ENCODE data around the gene GRB10.

GRB10 gene

GRCh38 chr7:50721160-50721559, 61.5 kb downstream of the GRB10 start:
- DNase-seq (ENCODE audit: extremely low read depth, insufficient read length), result no peak
- no peak overlapping the region for H3K4me3 ChIP-seq (replicated peaks; ENCODE audit: low read depth, low read length)
- H3K36me3 ChIP-seq (ENCODE audit: control insufficient read depth, insufficient read depth, low read length), result no peaks in the 10 kb centered on the region
- no peak for TF ChIP-seq CTCF (IDR thresholded peaks at IDR 0.05; ENCODE audit: insufficient read depth, low read length, poor library complexity, severe bottlenecking)
- no peaks in the 10 kb centered on the region; the same call in none of the 2 replicates for H3K27me3 ChIP-seq (replicated peaks; ENCODE audit: control insufficient read depth, insufficient read depth, low read length)

GRCh38 chr7:50720295-50720694, 62.4 kb downstream of the GRB10 start:
- no peaks in the 10 kb centered on the region; the same call in none of the 2 replicates for H3K27me3 ChIP-seq (replicated peaks; ENCODE audit: control insufficient read depth, insufficient read depth, low read length)
- H3K4me3 ChIP-seq (replicated peaks; ENCODE audit: low read depth, low read length), result no peak overlapping the region
- DNase-seq (ENCODE audit: extremely low read depth, insufficient read length), result no peak
- H3K36me3 ChIP-seq (ENCODE audit: control insufficient read depth, insufficient read depth, low read length), result no peaks in the 10 kb centered on the region
- no peak for TF ChIP-seq CTCF (IDR thresholded peaks at IDR 0.05; ENCODE audit: insufficient read depth, low read length, poor library complexity, severe bottlenecking)

- Histone ChIP-seq H3K4me3 (replicated peaks; ENCODE audit: low read depth, low read length) (no peak overlapping the region), H3K27me3 (replicated peaks; ENCODE audit: control insufficient read depth, insufficient read depth, low read length) (no peaks in the 10 kb centered on the region; the same call in none of the 2 replicates), H3K36me3 (ENCODE audit: control insufficient read depth, insufficient read depth, low read length) (no peaks in the 10 kb centered on the region)
- DNase-seq (ENCODE audit: extremely low read depth, insufficient read length), result no peak
- no peak for TF ChIP-seq CTCF (IDR thresholded peaks at IDR 0.05; ENCODE audit: insufficient read depth, low read length, poor library complexity, severe bottlenecking)
These were observed 63.8 kb downstream of the GRB10 start for GRCh38 chr7:50718876-50719275.

- no peak overlapping the region for H3K4me3 ChIP-seq (replicated peaks; ENCODE audit: low read depth, low read length)
- DNase-seq (ENCODE audit: extremely low read depth, insufficient read length), result no peak
- no peaks in the 10 kb centered on the region; the same call in none of the 2 replicates for H3K27me3 ChIP-seq (replicated peaks; ENCODE audit: control insufficient read depth, insufficient read depth, low read length)
- no peak for TF ChIP-seq CTCF (IDR thresholded peaks at IDR 0.05; ENCODE audit: insufficient read depth, low read length, poor library complexity, severe bottlenecking)
- H3K36me3 ChIP-seq (ENCODE audit: control insufficient read depth, insufficient read depth, low read length), result no peaks in the 10 kb centered on the region
These were observed 64.4 kb downstream of the GRB10 start for GRCh38 chr7:50718311-50718710.

DNA sequence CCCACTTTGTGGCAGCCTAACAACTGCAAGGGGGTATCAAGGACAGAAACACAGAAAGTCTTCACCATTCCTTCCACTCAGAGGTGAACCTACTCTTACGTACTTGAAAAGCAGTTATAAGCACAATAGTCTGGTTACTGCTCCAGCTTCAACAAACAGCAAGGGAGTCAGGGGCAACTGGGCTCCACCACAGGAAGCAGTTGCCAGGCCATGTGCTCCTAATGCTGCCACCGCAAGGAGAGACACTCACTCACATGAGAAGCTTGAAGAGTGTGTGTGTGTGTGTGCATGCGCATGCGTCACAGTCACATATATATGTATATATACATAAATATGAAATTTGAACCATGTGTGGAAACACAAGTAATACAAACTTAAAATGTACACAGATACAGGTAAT, 65.5 kb downstream of the GRB10 start:
- Histone ChIP-seq H3K27me3 (replicated peaks; ENCODE audit: control insufficient read depth, insufficient read depth, low read length) (no peaks in the 10 kb centered on the region; the same call in none of the 2 replicates), H3K4me3 (replicated peaks; ENCODE audit: low read depth, low read length) (no peak overlapping the region), H3K36me3 (ENCODE audit: control insufficient read depth, insufficient read depth, low read length) (no peaks in the 10 kb centered on the region)
- no peak for TF ChIP-seq CTCF (IDR thresholded peaks at IDR 0.05; ENCODE audit: insufficient read depth, low read length, poor library complexity, severe bottlenecking)
- DNase-seq (ENCODE audit: extremely low read depth, insufficient read length), result no peak

DNA sequence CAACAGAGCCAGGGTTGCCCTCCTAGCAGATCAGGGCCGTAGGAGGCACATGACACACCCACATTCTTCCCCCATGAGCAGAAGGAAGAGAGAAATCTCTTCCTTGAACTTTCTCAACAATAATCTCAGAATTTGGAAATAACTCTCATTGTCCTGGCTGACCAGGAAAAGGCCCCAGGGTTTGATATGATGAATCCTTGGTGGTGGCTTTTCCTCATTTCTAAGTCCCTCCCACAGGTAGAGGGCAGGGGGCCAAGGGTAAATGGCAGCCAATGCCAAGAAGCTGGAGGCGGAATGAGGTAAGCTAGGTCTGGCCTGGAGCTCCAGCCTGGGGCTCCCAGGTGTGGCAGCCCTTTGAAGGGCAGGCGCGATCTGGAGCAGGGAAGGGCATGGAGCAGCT, 67.8 kb downstream of the GRB10 start:
- Histone ChIP-seq H3K36me3 (ENCODE audit: control insufficient read depth, insufficient read depth, low read length) (no peaks in the 10 kb centered on the region), H3K27me3 (replicated peaks; ENCODE audit: control insufficient read depth, insufficient read depth, low read length) (no peaks in the 10 kb centered on the region; the same call in none of the 2 replicates), H3K4me3 (replicated peaks; ENCODE audit: low read depth, low read length) (no peak overlapping the region)
- TF ChIP-seq CTCF (IDR thresholded peaks at IDR 0.05; ENCODE audit: insufficient read depth, low read length, poor library complexity, severe bottlenecking), result no peak
- DNase-seq (ENCODE audit: extremely low read depth, insufficient read length), result no peak

Data from GM06990 (cell line).